GM12892 (cell line): ENCODE data around the gene STK32C.
"Not testable (repeated sequence)": the region's sequence is repeated elsewhere in the genome, so short reads cannot be mapped to it uniquely, and the experiment has no call there.

Source experiments
- DNase-seq: peaks from one replicate; pipeline ENCODE4 v3.0.0; 2011; ENCODE audit not compliant: insufficient read length
- FAIRE-seq: peaks from 2 replicates; lab custom pipeline; 2011; peaks lifted over from hg19 to GRCh38; lab: Jason Lieb, UNC
- POLR2A ChIP-seq: IDR thresholded peaks from 2 replicates; pipeline ENCODE4 v1.6.1; 2011; ENCODE audit warnings: low read depth, low read length, control low read depth
- POLR2AphosphoS5 ChIP-seq: IDR thresholded peaks from 2 replicates; pipeline ENCODE4 v1.6.1; 2011; ENCODE audit warnings: low read depth, low read length, control low read depth
- TAF1 ChIP-seq: IDR thresholded peaks from 2 replicates; pipeline ENCODE4 v1.6.1; 2011; ENCODE audit warnings: low read depth, mild to moderate bottlenecking, control low read depth, low read length, borderline replicate concordance

Gene STK32C

GRCh38 chr10:132324186-132324585 lies 16.4 kb upstream of the STK32C start:
- DNase-seq = no peak
- TF ChIP-seq TAF1 (no peak), POLR2AphosphoS5 (no peak), POLR2A (no peak)
- no peak for FAIRE-seq

GRCh38 chr10:132322586-132323048 lies 14.9 kb upstream of the STK32C start:
- DNase-seq (no peak), FAIRE-seq (no peak)
- TF ChIP-seq POLR2AphosphoS5 (no peak), TAF1 (no peak), POLR2A (no peak)

- TF ChIP-seq TAF1 (no peak), POLR2AphosphoS5 (no peak), POLR2A (no peak)
- no peak for DNase-seq
- FAIRE-seq = no peak
Observed at GRCh38 chr10:132321726-132322125, 14.0 kb upstream of the STK32C start.

- no peak for FAIRE-seq
- DNase-seq = no peak
- TF ChIP-seq TAF1 = no peak
- no peak for TF ChIP-seq POLR2AphosphoS5
- TF ChIP-seq POLR2A = no peak
Observed at GRCh38 chr10:132320654-132321469, 13.1 kb upstream of the STK32C start.

- DNase-seq (peak; percentile 68), FAIRE-seq (peak; percentile 97)
- no peak for TF ChIP-seq TAF1
Observed at GRCh38 chr10:132319853-132320653, 12.3 kb upstream of the STK32C start.

- DNase-seq, FAIRE-seq: not testable (repeated sequence)
Observed at GRCh38 chr10:132317477-132317876, 9.7 kb upstream of the STK32C start.

- DNase-seq (no peak), FAIRE-seq (no peak)
- TF ChIP-seq POLR2A (no peak), POLR2AphosphoS5 (no peak), TAF1 (no peak)
Observed at GRCh38 chr10:132316133-132316532, 8.4 kb upstream of the STK32C start.

GRCh38 chr10:132314881-132315280 lies 7.1 kb upstream of the STK32C start:
- not testable (repeated sequence) for FAIRE-seq

GRCh38 chr10:132314336-132314735 lies 6.6 kb upstream of the STK32C start:
- no peak for TF ChIP-seq TAF1
- no peak for TF ChIP-seq POLR2AphosphoS5
- TF ChIP-seq POLR2A = no peak
- FAIRE-seq (no peak), DNase-seq (no peak)

More at GRCh38 chr10:132314881-132315280, 7.1 kb upstream of the STK32C start:
- not testable (repeated sequence) for DNase-seq

- no peak for TF ChIP-seq POLR2A
- TF ChIP-seq TAF1 = no peak
- TF ChIP-seq POLR2AphosphoS5 = no peak
- FAIRE-seq = no peak
- no peak for DNase-seq
Observed at GRCh38 chr10:132313865-132314264, 6.1 kb upstream of the STK32C start.

- FAIRE-seq (no peak), DNase-seq (no peak)
- no peak for TF ChIP-seq POLR2A
- TF ChIP-seq TAF1 = no peak
- TF ChIP-seq POLR2AphosphoS5 = no peak
Observed at GRCh38 chr10:132313305-132313704, 5.6 kb upstream of the STK32C start.
